ENCODE measurements around the gene SPOCK1. TPM values are rescaled to one million over a fixed set of nuclear protein-coding genes. Genes with fewer than 3 reads are reported as not detected.

The SPOCK1 gene
- total RNA-seq, 2 donors from 2014 or later, result not detected

GRCh38 chr5:137142764-137143605 lies 356.1 kb downstream of the SPOCK1 start:
- Mint-ChIP-seq H3K27ac (no peak overlapping the region), H3K4me3 (no peak overlapping the region), H3K27me3 (ENCODE audit: low read depth) (peaks cover 5% of the 10 kb centered on the region), H3K9me3 (no peaks in the 10 kb centered on the region), H3K36me3 (ENCODE audit: insufficient read depth in 2 of 2) (no peaks in the 10 kb centered on the region), H3K4me1 (ENCODE audit: low read depth) (no peaks in the 10 kb centered on the region)
- no peak for DNase-seq
- ATAC-seq (replicated peaks in 1 of 2), result no peak

- H3K9me3 Mint-ChIP-seq, result no peaks in the 10 kb centered on the region
- no peak for DNase-seq
- no peaks in the 10 kb centered on the region for H3K4me1 Mint-ChIP-seq (ENCODE audit: low read depth)
- no peak overlapping the region for H3K27ac Mint-ChIP-seq
- ATAC-seq (replicated peaks in 1 of 2), result no peak
- no peaks in the 10 kb centered on the region for H3K36me3 Mint-ChIP-seq (ENCODE audit: insufficient read depth in 2 of 2)
- peaks cover 5% of the 10 kb centered on the region for H3K27me3 Mint-ChIP-seq (ENCODE audit: low read depth)
- H3K4me3 Mint-ChIP-seq, result no peak overlapping the region
Observed at GRCh38 chr5:137142346-137142745, 356.8 kb downstream of the SPOCK1 start.

- peaks cover 4% of the 10 kb centered on the region for H3K27me3 Mint-ChIP-seq (ENCODE audit: low read depth)
Observed at GRCh38 chr5:137141779-137142178, 357.3 kb downstream of the SPOCK1 start.

GRCh38 chr5:137136991-137137632 lies 362.0 kb downstream of the SPOCK1 start:
- H3K9me3 Mint-ChIP-seq, result no peaks in the 10 kb centered on the region
- H3K27me3 Mint-ChIP-seq (ENCODE audit: low read depth), result no peaks in the 10 kb centered on the region
- H3K4me1 Mint-ChIP-seq (ENCODE audit: low read depth), result no peaks in the 10 kb centered on the region
- ATAC-seq (replicated peaks in 1 of 2) (no peak), DNase-seq (no peak)
- no peak overlapping the region for H3K4me3 Mint-ChIP-seq
- H3K36me3 Mint-ChIP-seq (ENCODE audit: insufficient read depth in 2 of 2), result no peaks in the 10 kb centered on the region
- no peak overlapping the region for H3K27ac Mint-ChIP-seq

More at GRCh38 chr5:137141779-137142178, 357.3 kb downstream of the SPOCK1 start:
- Mint-ChIP-seq H3K4me3 (no peak overlapping the region), H3K27ac (no peak overlapping the region), H3K4me1 (ENCODE audit: low read depth) (no peaks in the 10 kb centered on the region), H3K9me3 (no peaks in the 10 kb centered on the region), H3K36me3 (ENCODE audit: insufficient read depth in 2 of 2) (no peaks in the 10 kb centered on the region)
- DNase-seq (no peak), ATAC-seq (replicated peaks in 1 of 2) (no peak)

GRCh38 chr5:137134920-137135532 lies 364.1 kb downstream of the SPOCK1 start:
- H3K9me3 Mint-ChIP-seq, result peaks cover 0 to 3% of the 10 kb centered on the region in 2 donors
- no peak overlapping the region for H3K27ac Mint-ChIP-seq
- no peaks in the 10 kb centered on the region for H3K27me3 Mint-ChIP-seq (ENCODE audit: low read depth)
- ATAC-seq (replicated peaks in 1 of 2) (no peak), DNase-seq (no peak)
- no peak overlapping the region for H3K4me3 Mint-ChIP-seq
- H3K4me1 Mint-ChIP-seq (ENCODE audit: low read depth), result no peaks in the 10 kb centered on the region
- no peaks in the 10 kb centered on the region for H3K36me3 Mint-ChIP-seq (ENCODE audit: insufficient read depth in 2 of 2)

- Mint-ChIP-seq H3K9me3 (peaks cover 0 to 3% of the 10 kb centered on the region in 2 donors), H3K4me3 (no peak overlapping the region), H3K27ac (no peak overlapping the region), H3K4me1 (ENCODE audit: low read depth) (no peaks in the 10 kb centered on the region), H3K27me3 (ENCODE audit: low read depth) (no peaks in the 10 kb centered on the region), H3K36me3 (ENCODE audit: insufficient read depth in 2 of 2) (no peaks in the 10 kb centered on the region)
- DNase-seq (no peak), ATAC-seq (replicated peaks in 1 of 2) (no peak)
Observed at GRCh38 chr5:137129886-137130680, 369.0 kb downstream of the SPOCK1 start.

- Mint-ChIP-seq H3K4me3 (no peak overlapping the region), H3K27me3 (ENCODE audit: low read depth) (no peaks in the 10 kb centered on the region), H3K36me3 (ENCODE audit: insufficient read depth in 2 of 2) (no peaks in the 10 kb centered on the region)
Observed at GRCh38 chr5:137128012-137128411, 371.1 kb downstream of the SPOCK1 start.

GRCh38 chr5:137126829-137127228 lies 372.3 kb downstream of the SPOCK1 start:
- Mint-ChIP-seq H3K36me3 (ENCODE audit: insufficient read depth in 2 of 2) (no peaks in the 10 kb centered on the region), H3K27ac (no peak overlapping the region), H3K27me3 (ENCODE audit: low read depth) (no peaks in the 10 kb centered on the region), H3K4me3 (no peak overlapping the region), H3K4me1 (ENCODE audit: low read depth) (no peaks in the 10 kb centered on the region), H3K9me3 (peaks cover 0 to 3% of the 10 kb centered on the region in 2 donors)
- ATAC-seq (replicated peaks in 1 of 2) (no peak), DNase-seq (no peak)

More at GRCh38 chr5:137128012-137128411, 371.1 kb downstream of the SPOCK1 start:
- ATAC-seq (replicated peaks in 1 of 2), result no peak
- Mint-ChIP-seq H3K9me3 (peaks cover 0 to 3% of the 10 kb centered on the region in 2 donors), H3K27ac (no peak overlapping the region), H3K4me1 (ENCODE audit: low read depth) (no peaks in the 10 kb centered on the region)
- DNase-seq, result no peak

GRCh38 chr5:137122558-137122957 lies 376.6 kb downstream of the SPOCK1 start:
- H3K36me3 Mint-ChIP-seq (ENCODE audit: insufficient read depth in 2 of 2), result no peaks in the 10 kb centered on the region
- ATAC-seq (replicated peaks in 1 of 2), result no peak
- no peak overlapping the region for H3K4me3 Mint-ChIP-seq
- no peak overlapping the region for H3K27ac Mint-ChIP-seq
- peaks cover 12% of the 10 kb centered on the region for H3K27me3 Mint-ChIP-seq (ENCODE audit: low read depth)
- no peak for DNase-seq
- H3K9me3 Mint-ChIP-seq, result no peaks in the 10 kb centered on the region
- no peaks in the 10 kb centered on the region for H3K4me1 Mint-ChIP-seq (ENCODE audit: low read depth)

- peaks cover 14% of the 10 kb centered on the region for H3K27me3 Mint-ChIP-seq (ENCODE audit: low read depth)
- no peak for ATAC-seq (replicated peaks in 1 of 2)
Observed at GRCh38 chr5:137122075-137122474, 377.1 kb downstream of the SPOCK1 start.

GRCh38 chr5:137119321-137119720 lies 379.8 kb downstream of the SPOCK1 start:
- Mint-ChIP-seq H3K4me1 (ENCODE audit: low read depth) (peaks cover 6% of the 10 kb centered on the region), H3K27me3 (ENCODE audit: low read depth) (peaks cover 19% of the 10 kb centered on the region), H3K4me3 (no peak overlapping the region), H3K27ac (no peak overlapping the region), H3K36me3 (ENCODE audit: insufficient read depth in 2 of 2) (no peaks in the 10 kb centered on the region), H3K9me3 (no peaks in the 10 kb centered on the region)
- ATAC-seq (replicated peaks in 1 of 2) (no peak), DNase-seq (no peak)

More at GRCh38 chr5:137122075-137122474, 377.1 kb downstream of the SPOCK1 start:
- no peak for DNase-seq
- no peak overlapping the region for H3K4me3 Mint-ChIP-seq
- H3K9me3 Mint-ChIP-seq, result no peaks in the 10 kb centered on the region
- H3K36me3 Mint-ChIP-seq (ENCODE audit: insufficient read depth in 2 of 2), result no peaks in the 10 kb centered on the region
- H3K4me1 Mint-ChIP-seq (ENCODE audit: low read depth), result no peaks in the 10 kb centered on the region
- no peak overlapping the region for H3K27ac Mint-ChIP-seq

- H3K9me3 Mint-ChIP-seq, result no peaks in the 10 kb centered on the region
Observed at GRCh38 chr5:137118629-137119028, 380.5 kb downstream of the SPOCK1 start.

More at GRCh38 chr5:137118629-137119028, 380.5 kb downstream of the SPOCK1 start:
- Mint-ChIP-seq H3K27ac (no peak overlapping the region), H3K4me3 (no peak overlapping the region), H3K27me3 (ENCODE audit: low read depth) (peaks cover 19% of the 10 kb centered on the region), H3K4me1 (ENCODE audit: low read depth) (peaks cover 6% of the 10 kb centered on the region), H3K36me3 (ENCODE audit: insufficient read depth in 2 of 2) (no peaks in the 10 kb centered on the region)
- ATAC-seq (replicated peaks in 1 of 2) (no peak), DNase-seq (no peak)

Data from activated T-cell treated with anti-CD3 and anti-CD28 coated beads, Interleukin-2, amount 50 U/mL, for 72 hours (primary cell).